Measurements from ENCODE around the gene GPR158. TPM values are rescaled to one million over a fixed set of nuclear protein-coding genes. Genes with fewer than 3 reads are reported as not detected.

Gene GPR158
- total and polyA plus RNA-seq, 5 donors from 2014 or later, result not detected

- H3K4me1 Mint-ChIP-seq, result no peaks in the 10 kb centered on the region
- no peak overlapping the region for H3K4me3 Mint-ChIP-seq
- no peaks in the 10 kb centered on the region for H3K36me3 Mint-ChIP-seq
These were observed 111.0 kb downstream of the GPR158 start for GRCh38 chr10:25285809-25286208.

GRCh38 chr10:25288181-25288580 lies 113.4 kb downstream of the GPR158 start:
- Histone ChIP-seq H3K27me3 (ENCODE audit: control insufficient read depth, insufficient read depth, low read length) (no peaks in the 10 kb centered on the region), H3K4me3 (ENCODE audit: low read depth, low read length) (no peak overlapping the region), H3K9me3 (ENCODE audit: control insufficient read depth in 2 of 2, low read length in 2 of 2) (peaks cover 0 to 2% of the 10 kb centered on the region in 2 experiments), H3K4me1 (ENCODE audit: control insufficient read depth, insufficient read depth, low read length, poor library complexity, severe bottlenecking) (no peaks in the 10 kb centered on the region), H3K27ac (ENCODE audit: insufficient read depth, low read length, poor library complexity, severe bottlenecking) (no peak overlapping the region), H3K36me3 (ENCODE audit: control insufficient read depth, insufficient read depth, low read length) (no peaks in the 10 kb centered on the region)
- H3K27me3 Mint-ChIP-seq, result no peaks in the 10 kb centered on the region
- ATAC-seq (ENCODE audit: low read depth in 2 of 2) (no peak), DNase-seq (no peak)
- H3K27ac Mint-ChIP-seq, result no peak overlapping the region
- H3K4me1 Mint-ChIP-seq, result no peaks in the 10 kb centered on the region
- peaks cover 0 to 27% (median 8%) of the 10 kb centered on the region in 7 donors for H3K9me3 Mint-ChIP-seq
- H3K4me3 Mint-ChIP-seq, result no peak overlapping the region
- no peaks in the 10 kb centered on the region for H3K36me3 Mint-ChIP-seq

More at GRCh38 chr10:25285809-25286208, 111.0 kb downstream of the GPR158 start:
- Histone ChIP-seq H3K9me3 (ENCODE audit: control insufficient read depth in 2 of 2, low read length in 2 of 2) (peaks cover 0 to 2% of the 10 kb centered on the region in 2 experiments), H3K4me3 (ENCODE audit: low read depth, low read length) (no peak overlapping the region), H3K27me3 (ENCODE audit: control insufficient read depth, insufficient read depth, low read length) (no peaks in the 10 kb centered on the region), H3K27ac (ENCODE audit: insufficient read depth, low read length, poor library complexity, severe bottlenecking) (no peak overlapping the region), H3K36me3 (ENCODE audit: control insufficient read depth, insufficient read depth, low read length) (no peaks in the 10 kb centered on the region), H3K4me1 (ENCODE audit: control insufficient read depth, insufficient read depth, low read length, poor library complexity, severe bottlenecking) (no peaks in the 10 kb centered on the region)
- no peak for DNase-seq
- Mint-ChIP-seq H3K9me3 (peaks cover 0 to 27% (median 8%) of the 10 kb centered on the region in 7 donors), H3K27me3 (no peaks in the 10 kb centered on the region), H3K27ac (no peak overlapping the region)
- ATAC-seq (ENCODE audit: low read depth in 2 of 2), result no peak

GRCh38 chr10:25294032-25294926 lies 119.5 kb downstream of the GPR158 start:
- Mint-ChIP-seq H3K27ac (no peak overlapping the region), H3K4me3 (no peak overlapping the region), H3K27me3 (no peaks in the 10 kb centered on the region), H3K9me3 (peaks cover 0 to 9% (median 0%) of the 10 kb centered on the region in 7 donors), H3K4me1 (no peaks in the 10 kb centered on the region), H3K36me3 (no peaks in the 10 kb centered on the region)
- Histone ChIP-seq H3K27me3 (ENCODE audit: control insufficient read depth, insufficient read depth, low read length) (no peaks in the 10 kb centered on the region), H3K4me1 (ENCODE audit: control insufficient read depth, insufficient read depth, low read length, poor library complexity, severe bottlenecking) (no peaks in the 10 kb centered on the region), H3K9me3 (ENCODE audit: control insufficient read depth in 2 of 2, low read length in 2 of 2) (no peaks in the 10 kb centered on the region), H3K27ac (ENCODE audit: insufficient read depth, low read length, poor library complexity, severe bottlenecking) (no peak overlapping the region), H3K36me3 (ENCODE audit: control insufficient read depth, insufficient read depth, low read length) (no peaks in the 10 kb centered on the region), H3K4me3 (ENCODE audit: low read depth, low read length) (no peak overlapping the region)
- no peak for ATAC-seq (ENCODE audit: low read depth in 2 of 2)
- no peak for DNase-seq

- H3K36me3 ChIP-seq (ENCODE audit: control insufficient read depth, insufficient read depth, low read length), result no peaks in the 10 kb centered on the region
- no peaks in the 10 kb centered on the region for H3K4me1 Mint-ChIP-seq
- H3K27me3 ChIP-seq (ENCODE audit: control insufficient read depth, insufficient read depth, low read length), result no peaks in the 10 kb centered on the region
- H3K4me3 ChIP-seq (ENCODE audit: low read depth, low read length), result no peak overlapping the region
- H3K9me3 ChIP-seq (ENCODE audit: control insufficient read depth in 2 of 2, low read length in 2 of 2), result no peaks in the 10 kb centered on the region
- no peak overlapping the region for H3K4me3 Mint-ChIP-seq
- no peak overlapping the region for H3K27ac Mint-ChIP-seq
- H3K4me1 ChIP-seq (ENCODE audit: control insufficient read depth, insufficient read depth, low read length, poor library complexity, severe bottlenecking), result no peaks in the 10 kb centered on the region
- DNase-seq (no peak), ATAC-seq (ENCODE audit: low read depth in 2 of 2) (no peak)
- H3K9me3 Mint-ChIP-seq, result peaks cover 0 to 6% (median 2%) of the 10 kb centered on the region in 7 donors
- H3K27me3 Mint-ChIP-seq, result no peaks in the 10 kb centered on the region
- H3K36me3 Mint-ChIP-seq, result no peaks in the 10 kb centered on the region
- no peak overlapping the region for H3K27ac ChIP-seq (ENCODE audit: insufficient read depth, low read length, poor library complexity, severe bottlenecking)
These were observed 121.5 kb downstream of the GPR158 start for GRCh38 chr10:25296324-25296723.

- ATAC-seq (ENCODE audit: low read depth in 2 of 2) (no peak), DNase-seq (no peak)
- Histone ChIP-seq H3K9me3 (ENCODE audit: control insufficient read depth in 2 of 2, low read length in 2 of 2) (no peaks in the 10 kb centered on the region), H3K4me3 (ENCODE audit: low read depth, low read length) (no peak overlapping the region), H3K27ac (ENCODE audit: insufficient read depth, low read length, poor library complexity, severe bottlenecking) (no peak overlapping the region), H3K27me3 (ENCODE audit: control insufficient read depth, insufficient read depth, low read length) (no peaks in the 10 kb centered on the region), H3K4me1 (ENCODE audit: control insufficient read depth, insufficient read depth, low read length, poor library complexity, severe bottlenecking) (no peaks in the 10 kb centered on the region), H3K36me3 (ENCODE audit: control insufficient read depth, insufficient read depth, low read length) (no peaks in the 10 kb centered on the region)
- peaks cover 0 to 6% (median 3%) of the 10 kb centered on the region in 7 donors for H3K9me3 Mint-ChIP-seq
- H3K4me1 Mint-ChIP-seq, result no peaks in the 10 kb centered on the region
- H3K4me3 Mint-ChIP-seq, result no peak overlapping the region
- no peak overlapping the region for H3K27ac Mint-ChIP-seq
- H3K36me3 Mint-ChIP-seq, result no peaks in the 10 kb centered on the region
- no peaks in the 10 kb centered on the region for H3K27me3 Mint-ChIP-seq
These were observed 122.7 kb downstream of the GPR158 start for GRCh38 chr10:25297466-25297865.

- peaks cover 0 to 5% (median 3%) of the 10 kb centered on the region in 7 donors for H3K9me3 Mint-ChIP-seq
- no peaks in the 10 kb centered on the region for H3K27me3 Mint-ChIP-seq
- Histone ChIP-seq H3K36me3 (ENCODE audit: control insufficient read depth, insufficient read depth, low read length) (no peaks in the 10 kb centered on the region), H3K27me3 (ENCODE audit: control insufficient read depth, insufficient read depth, low read length) (no peaks in the 10 kb centered on the region), H3K4me1 (ENCODE audit: control insufficient read depth, insufficient read depth, low read length, poor library complexity, severe bottlenecking) (no peaks in the 10 kb centered on the region), H3K27ac (ENCODE audit: insufficient read depth, low read length, poor library complexity, severe bottlenecking) (no peak overlapping the region), H3K4me3 (ENCODE audit: low read depth, low read length) (no peak overlapping the region), H3K9me3 (ENCODE audit: control insufficient read depth in 2 of 2, low read length in 2 of 2) (no peaks in the 10 kb centered on the region)
- DNase-seq (no peak), ATAC-seq (ENCODE audit: low read depth in 2 of 2) (no peak)
- no peaks in the 10 kb centered on the region for H3K4me1 Mint-ChIP-seq
- H3K36me3 Mint-ChIP-seq, result no peaks in the 10 kb centered on the region
- no peak overlapping the region for H3K4me3 Mint-ChIP-seq
- H3K27ac Mint-ChIP-seq, result no peak overlapping the region
These were observed 125.3 kb downstream of the GPR158 start for GRCh38 chr10:25300073-25300472.

- H3K4me1 Mint-ChIP-seq, result no peaks in the 10 kb centered on the region
These were observed 129.8 kb downstream of the GPR158 start for GRCh38 chr10:25304606-25305005.

GRCh38 chr10:25306386-25306785 lies 131.6 kb downstream of the GPR158 start:
- no peak overlapping the region for H3K27ac Mint-ChIP-seq
- no peaks in the 10 kb centered on the region for H3K4me1 Mint-ChIP-seq
- Histone ChIP-seq H3K4me1 (ENCODE audit: control insufficient read depth, insufficient read depth, low read length, poor library complexity, severe bottlenecking) (no peaks in the 10 kb centered on the region), H3K36me3 (ENCODE audit: control insufficient read depth, insufficient read depth, low read length) (no peaks in the 10 kb centered on the region), H3K4me3 (ENCODE audit: low read depth, low read length) (no peak overlapping the region), H3K9me3 (ENCODE audit: control insufficient read depth in 2 of 2, low read length in 2 of 2) (no peaks in the 10 kb centered on the region), H3K27ac (ENCODE audit: insufficient read depth, low read length, poor library complexity, severe bottlenecking) (no peak overlapping the region), H3K27me3 (ENCODE audit: control insufficient read depth, insufficient read depth, low read length) (no peaks in the 10 kb centered on the region)
- ATAC-seq (ENCODE audit: low read depth in 2 of 2) (no peak), DNase-seq (no peak)
- no peak overlapping the region for H3K4me3 Mint-ChIP-seq
- H3K9me3 Mint-ChIP-seq, result peaks cover 0 to 20% (median 6%) of the 10 kb centered on the region in 7 donors
- H3K27me3 Mint-ChIP-seq, result no peaks in the 10 kb centered on the region
- H3K36me3 Mint-ChIP-seq, result no peaks in the 10 kb centered on the region

More at GRCh38 chr10:25304606-25305005, 129.8 kb downstream of the GPR158 start:
- Mint-ChIP-seq H3K27ac (no peak overlapping the region), H3K27me3 (no peaks in the 10 kb centered on the region), H3K36me3 (no peaks in the 10 kb centered on the region), H3K4me3 (no peak overlapping the region), H3K9me3 (peaks cover 0 to 15% (median 8%) of the 10 kb centered on the region in 7 donors)
- no peak for ATAC-seq (ENCODE audit: low read depth in 2 of 2)
- Histone ChIP-seq H3K4me1 (ENCODE audit: control insufficient read depth, insufficient read depth, low read length, poor library complexity, severe bottlenecking) (no peaks in the 10 kb centered on the region), H3K27me3 (ENCODE audit: control insufficient read depth, insufficient read depth, low read length) (no peaks in the 10 kb centered on the region), H3K27ac (ENCODE audit: insufficient read depth, low read length, poor library complexity, severe bottlenecking) (no peak overlapping the region), H3K4me3 (ENCODE audit: low read depth, low read length) (no peak overlapping the region), H3K36me3 (ENCODE audit: control insufficient read depth, insufficient read depth, low read length) (no peaks in the 10 kb centered on the region), H3K9me3 (ENCODE audit: control insufficient read depth in 2 of 2, low read length in 2 of 2) (no peaks in the 10 kb centered on the region)
- DNase-seq, result no peak

All from CD4-positive, CD25-positive, alpha-beta regulatory T cell (primary cell).